ENCODE data around the gene PRPF40B.

The PRPF40B gene

GRCh38 chr12:49623142-49623904 lies at the start of gene PRPF40B:
Gene PRPF40B, plus strand, starts transcription at chr12:49623561. Its CDS starts 30 bp downstream, at chr12:49623591.
- peak within 1 kb of the TSS; percentile 65 for H3K27ac ChIP-seq (ENCODE audit: low read length)
- H3K4me1 ChIP-seq (ENCODE audit: control insufficient read depth, low read depth, low read length), result no peaks in the 10 kb centered on the region
- H3K9me3 ChIP-seq (ENCODE audit: control insufficient read depth, low read depth, low read length), result no peaks in the 10 kb centered on the region
- H3K9ac ChIP-seq (ENCODE audit: low read length), result peak within 1 kb of the TSS; percentile 72
- no peaks in the 10 kb centered on the region for H3K36me3 ChIP-seq (ENCODE audit: control insufficient read depth, low read depth, low read length)
- peaks cover 4% of the 10 kb centered on the region for H3K27me3 ChIP-seq (ENCODE audit: control insufficient read depth, insufficient read depth, low read length)
- peak within 1 kb of the TSS; percentile 84 for H3K4me3 ChIP-seq (ENCODE audit: low read length)

- peaks cover 10% of the 10 kb centered on the region for H3K36me3 ChIP-seq (ENCODE audit: control insufficient read depth, low read depth, low read length)
- no peaks in the 10 kb centered on the region for H3K9me3 ChIP-seq (ENCODE audit: control insufficient read depth, low read depth, low read length)
- H3K27ac ChIP-seq (ENCODE audit: low read length), result no peak overlapping the region
- no peak overlapping the region for H3K9ac ChIP-seq (ENCODE audit: low read length)
- no peaks in the 10 kb centered on the region for H3K4me1 ChIP-seq (ENCODE audit: control insufficient read depth, low read depth, low read length)
- no peak overlapping the region for H3K4me3 ChIP-seq (ENCODE audit: low read length)
- H3K27me3 ChIP-seq (ENCODE audit: control insufficient read depth, insufficient read depth, low read length), result no peaks in the 10 kb centered on the region
Observed at GRCh38 chr12:49577589-49578315, 45.6 kb upstream of the PRPF40B start.

GRCh38 chr12:49578471-49579112 lies 44.8 kb upstream of the PRPF40B start:
- H3K4me1 ChIP-seq (ENCODE audit: control insufficient read depth, low read depth, low read length), result no peaks in the 10 kb centered on the region

GRCh38 chr12:49580572-49581535 lies 42.5 kb upstream of the PRPF40B start:
- Histone ChIP-seq H3K27me3 (ENCODE audit: control insufficient read depth, insufficient read depth, low read length) (no peaks in the 10 kb centered on the region), H3K4me3 (ENCODE audit: low read length) (no peak overlapping the region), H3K36me3 (ENCODE audit: control insufficient read depth, low read depth, low read length) (no peaks in the 10 kb centered on the region), H3K9ac (ENCODE audit: low read length) (no peak overlapping the region), H3K27ac (ENCODE audit: low read length) (no peak overlapping the region), H3K9me3 (ENCODE audit: control insufficient read depth, low read depth, low read length) (no peaks in the 10 kb centered on the region), H3K4me1 (ENCODE audit: control insufficient read depth, low read depth, low read length) (no peaks in the 10 kb centered on the region)

More at GRCh38 chr12:49578471-49579112, 44.8 kb upstream of the PRPF40B start:
- H3K36me3 ChIP-seq (ENCODE audit: control insufficient read depth, low read depth, low read length), result peaks cover 5% of the 10 kb centered on the region
- no peak overlapping the region for H3K4me3 ChIP-seq (ENCODE audit: low read length)
- no peaks in the 10 kb centered on the region for H3K27me3 ChIP-seq (ENCODE audit: control insufficient read depth, insufficient read depth, low read length)
- no peaks in the 10 kb centered on the region for H3K9me3 ChIP-seq (ENCODE audit: control insufficient read depth, low read depth, low read length)
- H3K27ac ChIP-seq (ENCODE audit: low read length), result no peak overlapping the region
- H3K9ac ChIP-seq (ENCODE audit: low read length), result no peak overlapping the region

GRCh38 chr12:49582201-49582600 lies 41.2 kb upstream of the PRPF40B start:
- no peaks in the 10 kb centered on the region for H3K36me3 ChIP-seq (ENCODE audit: control insufficient read depth, low read depth, low read length)
- no peaks in the 10 kb centered on the region for H3K9me3 ChIP-seq (ENCODE audit: control insufficient read depth, low read depth, low read length)
- H3K27me3 ChIP-seq (ENCODE audit: control insufficient read depth, insufficient read depth, low read length), result no peaks in the 10 kb centered on the region
- no peaks in the 10 kb centered on the region for H3K4me1 ChIP-seq (ENCODE audit: control insufficient read depth, low read depth, low read length)
- no peak overlapping the region for H3K4me3 ChIP-seq (ENCODE audit: low read length)
- no peak overlapping the region for H3K9ac ChIP-seq (ENCODE audit: low read length)
- no peak overlapping the region for H3K27ac ChIP-seq (ENCODE audit: low read length)

- H3K9ac ChIP-seq (ENCODE audit: low read length), result no peak overlapping the region
- no peak overlapping the region for H3K4me3 ChIP-seq (ENCODE audit: low read length)
- no peaks in the 10 kb centered on the region for H3K27me3 ChIP-seq (ENCODE audit: control insufficient read depth, insufficient read depth, low read length)
- no peaks in the 10 kb centered on the region for H3K9me3 ChIP-seq (ENCODE audit: control insufficient read depth, low read depth, low read length)
- H3K4me1 ChIP-seq (ENCODE audit: control insufficient read depth, low read depth, low read length), result no peaks in the 10 kb centered on the region
- no peak overlapping the region for H3K27ac ChIP-seq (ENCODE audit: low read length)
- H3K36me3 ChIP-seq (ENCODE audit: control insufficient read depth, low read depth, low read length), result no peaks in the 10 kb centered on the region
Observed at GRCh38 chr12:49582850-49583249, 40.5 kb upstream of the PRPF40B start.

GRCh38 chr12:49583366-49584094 lies 39.8 kb upstream of the PRPF40B start:
- H3K36me3 ChIP-seq (ENCODE audit: control insufficient read depth, low read depth, low read length), result no peaks in the 10 kb centered on the region
- no peak overlapping the region for H3K4me3 ChIP-seq (ENCODE audit: low read length)
- no peak overlapping the region for H3K9ac ChIP-seq (ENCODE audit: low read length)
- H3K27me3 ChIP-seq (ENCODE audit: control insufficient read depth, insufficient read depth, low read length), result no peaks in the 10 kb centered on the region
- no peaks in the 10 kb centered on the region for H3K4me1 ChIP-seq (ENCODE audit: control insufficient read depth, low read depth, low read length)
- H3K9me3 ChIP-seq (ENCODE audit: control insufficient read depth, low read depth, low read length), result no peaks in the 10 kb centered on the region
- H3K27ac ChIP-seq (ENCODE audit: low read length), result no peak overlapping the region

- Histone ChIP-seq H3K4me3 (ENCODE audit: low read length) (no peak overlapping the region), H3K27ac (ENCODE audit: low read length) (no peak overlapping the region), H3K9me3 (ENCODE audit: control insufficient read depth, low read depth, low read length) (no peaks in the 10 kb centered on the region), H3K9ac (ENCODE audit: low read length) (no peak overlapping the region), H3K36me3 (ENCODE audit: control insufficient read depth, low read depth, low read length) (no peaks in the 10 kb centered on the region), H3K4me1 (ENCODE audit: control insufficient read depth, low read depth, low read length) (no peaks in the 10 kb centered on the region), H3K27me3 (ENCODE audit: control insufficient read depth, insufficient read depth, low read length) (no peaks in the 10 kb centered on the region)
Observed at GRCh38 chr12:49584591-49584990, 38.8 kb upstream of the PRPF40B start.

GRCh38 chr12:49585477-49586459 lies 37.6 kb upstream of the PRPF40B start:
- H3K4me1 ChIP-seq (ENCODE audit: control insufficient read depth, low read depth, low read length), result no peaks in the 10 kb centered on the region
- no peak overlapping the region for H3K9ac ChIP-seq (ENCODE audit: low read length)
- H3K9me3 ChIP-seq (ENCODE audit: control insufficient read depth, low read depth, low read length), result no peaks in the 10 kb centered on the region
- no peaks in the 10 kb centered on the region for H3K27me3 ChIP-seq (ENCODE audit: control insufficient read depth, insufficient read depth, low read length)
- H3K36me3 ChIP-seq (ENCODE audit: control insufficient read depth, low read depth, low read length), result no peaks in the 10 kb centered on the region
- H3K27ac ChIP-seq (ENCODE audit: low read length), result no peak overlapping the region
- no peak overlapping the region for H3K4me3 ChIP-seq (ENCODE audit: low read length)
